Stimulated activated CD4-positive, alpha-beta T cell treated with anti-CD3 and anti-CD28 coated beads, Interleukin-2, amount 100 ng/mL, for 4 hours (primary cell): ENCODE data around the gene LRBA.
"Not testable (repeated sequence)": the region's sequence is repeated elsewhere in the genome, so short reads cannot be mapped to it uniquely, and the experiment has no call there.

Source experiments
- DNase-seq: peaks from one replicate; pipeline ENCODE4 v3.0.0-alpha.2; 2020; ENCODE audit warnings: low read depth

The LRBA gene

GRCh38 chr4:150562751-150563150, 452.3 kb downstream of the LRBA start:
- no peak for DNase-seq

- DNase-seq, result no peak
These were observed 452.8 kb downstream of the LRBA start for GRCh38 chr4:150562250-150562649.

GRCh38 chr4:150561143-150561737, 453.8 kb downstream of the LRBA start:
- DNase-seq, result no peak

- DNase-seq, result not testable (repeated sequence)
These were observed 457.3 kb downstream of the LRBA start for GRCh38 chr4:150557811-150558210.

- DNase-seq, result no peak
These were observed 467.8 kb downstream of the LRBA start for GRCh38 chr4:150547154-150547838.

GRCh38 chr4:150546286-150546685, 468.8 kb downstream of the LRBA start:
- no peak for DNase-seq

- no peak for DNase-seq
These were observed 472.0 kb downstream of the LRBA start for GRCh38 chr4:150543042-150543441.

GRCh38 chr4:150541681-150542080, 473.4 kb downstream of the LRBA start:
- no peak for DNase-seq

GRCh38 chr4:150540959-150541360, 474.1 kb downstream of the LRBA start:
- no peak for DNase-seq

- no peak for DNase-seq
These were observed 474.5 kb downstream of the LRBA start for GRCh38 chr4:150540536-150540935.

GRCh38 chr4:150537911-150538310, 477.2 kb downstream of the LRBA start:
- not testable (repeated sequence) for DNase-seq

- no peak for DNase-seq
These were observed 480.3 kb downstream of the LRBA start for GRCh38 chr4:150534818-150535217.

GRCh38 chr4:150533673-150534072, 481.4 kb downstream of the LRBA start:
- no peak for DNase-seq

GRCh38 chr4:150525321-150525868, 489.7 kb downstream of the LRBA start:
- no peak for DNase-seq

GRCh38 chr4:150518559-150518958, 496.5 kb downstream of the LRBA start:
- no peak for DNase-seq

- DNase-seq, result no peak
These were observed 499.9 kb downstream of the LRBA start for GRCh38 chr4:150515135-150515534.

GRCh38 chr4:150514709-150515108, 500.4 kb downstream of the LRBA start:
- DNase-seq, result no peak

GRCh38 chr4:150510176-150510865, 504.8 kb downstream of the LRBA start:
- DNase-seq, result no peak

- not testable (repeated sequence) for DNase-seq
These were observed 507.4 kb downstream of the LRBA start for GRCh38 chr4:150507656-150508055.

GRCh38 chr4:150501983-150502382, 513.1 kb downstream of the LRBA start:
- no peak for DNase-seq

GRCh38 chr4:150501009-150501727, 513.9 kb downstream of the LRBA start:
- no peak for DNase-seq

GRCh38 chr4:150497612-150498011, 517.5 kb downstream of the LRBA start:
- DNase-seq, result no peak
